NT2/D1 (cell line): ENCODE data around the gene SLX4.
"Not testable (repeated sequence)": the region's sequence is repeated elsewhere in the genome, so short reads cannot be mapped to it uniquely, and the experiment has no call there.

ENCODE experiments used
- DNase-seq: peaks from one replicate; pipeline ENCODE4 v3.0.0-alpha.2; 2011; ENCODE audit warnings: low read depth, low spot score
- H3K27me3 ChIP-seq: 2 replicates; pipeline ENCODE4 v1.6.0; 2011; ENCODE audit warnings: mild to moderate bottlenecking; ENCODE audit not compliant: insufficient read length, insufficient read depth
- H3K36me3 ChIP-seq: 2 replicates; pipeline ENCODE4 v1.6.1; 2011; ENCODE audit warnings: mild to moderate bottlenecking, low read length, mixed read lengths; ENCODE audit not compliant: insufficient read depth, insufficient read length
- H3K4me1 ChIP-seq: 2 replicates; pipeline ENCODE4 v1.5.1; 2011; ENCODE audit not compliant: insufficient read depth, insufficient read length
- H3K4me3 ChIP-seq: 2 replicates; pipeline ENCODE4 v1.5.1; 2011; ENCODE audit warnings: low read depth; ENCODE audit not compliant: insufficient read length
- H3K9ac ChIP-seq: 2 replicates; pipeline ENCODE4 v1.6.0; 2011; ENCODE audit warnings: low read depth; ENCODE audit not compliant: insufficient read length
- H3K9me3 ChIP-seq: 2 replicates; pipeline ENCODE4 v1.5.1; 2011; ENCODE audit warnings: mild to moderate bottlenecking, low read length; ENCODE audit not compliant: insufficient read depth
- SUZ12 ChIP-seq: IDR thresholded peaks from 2 replicates; pipeline ENCODE4 v1.6.1; 2011; ENCODE audit not compliant: insufficient read length, insufficient read depth; ENCODE audit errors: extremely low read depth
- YY1 ChIP-seq: IDR thresholded peaks from 2 replicates; pipeline ENCODE4 v1.6.1; 2011; ENCODE audit not compliant: insufficient read length, insufficient read depth
- ZNF274 ChIP-seq: IDR thresholded peaks from 2 replicates; pipeline ENCODE4 v1.6.1; 2011; ENCODE audit warnings: mild to moderate bottlenecking, low read depth, low read length

The SLX4 gene

DNA sequence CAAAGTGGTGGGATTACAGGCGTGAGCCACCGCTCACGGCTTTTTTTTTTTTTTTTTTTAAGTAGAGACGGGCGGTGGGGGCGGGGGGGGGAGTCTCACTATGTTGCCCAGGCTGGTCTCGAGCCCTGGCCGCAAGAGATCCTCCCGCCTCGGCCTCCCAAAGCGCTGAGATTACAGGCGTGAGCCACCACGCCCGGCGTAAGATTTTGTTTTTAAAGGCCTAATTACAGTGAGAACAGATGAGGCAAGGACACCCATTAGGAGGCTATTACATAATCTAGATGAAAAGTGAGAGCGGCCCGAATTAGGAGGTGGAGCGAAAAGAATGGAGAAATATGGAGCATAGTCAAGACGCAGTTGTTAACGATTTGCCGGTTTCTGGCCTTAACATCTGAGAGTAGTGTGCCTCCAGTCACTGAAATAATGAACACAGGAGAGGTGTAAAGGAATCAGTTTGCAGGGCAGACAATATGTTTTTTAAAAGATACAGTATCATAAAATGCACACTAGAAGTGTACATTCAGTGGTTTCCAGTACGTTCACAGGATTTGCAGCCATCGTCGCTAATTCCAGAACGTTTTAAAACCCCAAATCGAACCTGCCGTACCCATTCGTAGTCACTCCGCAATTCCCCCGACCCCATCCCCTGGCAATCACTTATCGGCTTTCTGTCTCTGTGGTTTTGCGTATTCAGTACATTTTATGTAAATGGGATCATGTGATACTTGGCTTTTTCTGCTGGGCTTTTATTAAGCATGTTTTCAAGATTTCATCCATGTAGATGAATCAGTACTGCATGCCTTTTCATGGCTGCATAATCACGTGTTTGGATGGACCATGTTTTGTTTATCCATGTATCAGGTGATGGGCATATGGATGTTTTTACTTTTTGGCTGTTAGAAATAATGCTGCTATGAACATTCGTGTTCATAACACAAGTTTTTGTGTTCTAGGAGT is 1.4 kb upstream of the SLX4 start:
- H3K4me3 ChIP-seq, result peak overlapping the region; percentile 22
- DNase-seq, result no peak
- H3K9ac ChIP-seq, result peak overlapping the region; percentile 52
- no peak for TF ChIP-seq YY1
- peaks cover 22% of the 10 kb centered on the region for H3K36me3 ChIP-seq
- no peaks in the 10 kb centered on the region for H3K27me3 ChIP-seq
- no peaks in the 10 kb centered on the region for H3K9me3 ChIP-seq
- H3K4me1 ChIP-seq, result peaks cover 3% of the 10 kb centered on the region

DNA sequence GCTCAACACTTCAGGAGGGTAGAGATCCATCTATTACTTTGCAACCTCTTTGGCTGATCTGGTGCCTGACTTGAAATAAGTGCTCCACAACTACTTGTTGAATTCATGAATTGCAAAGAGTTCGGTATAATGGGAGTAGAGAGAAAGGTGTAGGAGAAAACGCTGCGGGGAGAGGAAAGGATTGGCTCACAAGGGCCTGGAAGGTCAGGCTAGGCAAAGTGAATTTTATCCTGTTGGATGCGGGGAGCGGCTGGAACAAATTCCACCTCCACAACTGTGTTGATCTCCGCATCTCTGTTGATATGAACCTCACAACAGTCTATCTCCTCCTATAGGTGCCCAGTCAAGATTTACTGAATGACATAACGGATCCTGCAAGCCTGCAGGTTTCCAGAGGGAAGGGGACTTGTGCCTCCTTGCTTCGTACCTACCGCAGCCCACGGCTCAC is 684 bp downstream of the SLX4 start:
- DNase-seq, result no peak
- H3K9me3 ChIP-seq, result no peaks in the 10 kb centered on the region
- peaks cover 3% of the 10 kb centered on the region for H3K4me1 ChIP-seq

DNA sequence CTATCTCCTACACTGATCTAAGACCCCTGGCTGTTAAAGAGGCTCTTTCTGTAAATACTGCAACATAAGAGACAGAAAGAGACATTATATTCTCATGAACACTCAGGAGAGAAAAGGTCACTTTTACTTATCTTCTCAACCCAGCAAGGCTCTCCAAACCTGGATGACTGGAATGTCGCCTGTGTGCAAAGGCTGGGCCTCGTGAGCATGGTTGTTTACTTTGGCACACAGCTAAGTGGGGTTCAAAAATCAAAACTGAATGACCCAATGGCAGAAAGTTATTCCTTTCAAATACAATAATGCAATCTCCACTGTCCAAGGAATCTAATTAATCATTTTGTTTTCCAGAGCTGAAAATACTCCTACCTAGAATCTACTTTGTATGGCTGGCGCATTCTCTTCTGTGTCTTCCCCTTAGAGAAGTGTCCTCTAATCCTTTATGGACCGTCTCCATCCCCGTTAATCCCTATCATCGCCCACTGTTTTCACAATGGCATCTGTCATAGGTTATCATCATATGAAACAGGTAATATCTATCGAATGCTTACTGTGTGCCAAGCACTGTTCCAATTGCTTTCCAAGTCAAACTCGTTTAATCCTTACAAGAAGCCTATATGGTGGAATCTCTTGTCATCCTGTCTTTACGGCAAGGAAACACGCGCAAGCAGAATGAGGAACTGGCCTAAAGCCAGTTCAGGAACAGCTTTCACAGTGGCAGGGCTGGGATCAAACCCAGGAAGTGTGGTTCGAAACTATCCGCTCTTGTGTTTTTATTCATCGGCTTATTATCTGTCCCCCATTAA is 1.3 kb downstream of the SLX4 start:
- Histone ChIP-seq H3K9me3 (no peaks in the 10 kb centered on the region), H3K9ac (peak overlapping the region; percentile 3), H3K27me3 (no peaks in the 10 kb centered on the region), H3K4me3 (peak overlapping the region; percentile 93), H3K36me3 (peaks cover 32% of the 10 kb centered on the region), H3K4me1 (peaks cover 3% of the 10 kb centered on the region)
- no peak for DNase-seq
- no peak for TF ChIP-seq YY1
- TF ChIP-seq SUZ12, result no peak
- no peak for TF ChIP-seq ZNF274

More for the DNA sequence above, 684 bp downstream of the SLX4 start:
- H3K27me3 ChIP-seq, result no peaks in the 10 kb centered on the region
- peaks cover 34% of the 10 kb centered on the region for H3K36me3 ChIP-seq
- H3K4me3 ChIP-seq, result peak overlapping the region; percentile 93
- peak overlapping the region; percentile 93 for H3K9ac ChIP-seq
- no peak for TF ChIP-seq SUZ12
- TF ChIP-seq YY1, result no peak
- TF ChIP-seq ZNF274, result no peak

DNA sequence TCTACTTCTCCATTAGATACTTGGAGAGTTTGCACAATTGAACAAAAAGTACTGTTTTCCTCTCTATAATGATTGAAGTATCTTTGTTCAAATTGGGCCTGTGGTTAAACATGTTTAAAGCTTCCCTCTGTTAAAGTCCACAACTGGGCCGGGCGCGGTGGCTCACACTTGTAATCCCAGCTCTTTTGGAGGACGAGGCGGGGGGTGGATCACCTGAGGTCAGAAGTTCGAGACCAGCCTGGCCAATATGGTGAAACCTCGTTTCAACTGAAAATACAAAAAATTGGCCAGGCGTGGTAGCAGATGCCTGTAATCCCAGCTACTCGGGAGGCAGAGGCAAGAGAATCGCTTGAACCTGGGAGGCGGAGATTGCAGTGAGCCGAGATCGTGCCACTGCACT is 2.4 kb downstream of the SLX4 start:
- not testable (repeated sequence) for DNase-seq, H3K9me3 ChIP-seq, H3K27me3 ChIP-seq, H3K4me3 ChIP-seq, H3K9ac ChIP-seq, H3K4me1 ChIP-seq
- H3K36me3 ChIP-seq, result peaks cover 31% of the 10 kb centered on the region

DNA sequence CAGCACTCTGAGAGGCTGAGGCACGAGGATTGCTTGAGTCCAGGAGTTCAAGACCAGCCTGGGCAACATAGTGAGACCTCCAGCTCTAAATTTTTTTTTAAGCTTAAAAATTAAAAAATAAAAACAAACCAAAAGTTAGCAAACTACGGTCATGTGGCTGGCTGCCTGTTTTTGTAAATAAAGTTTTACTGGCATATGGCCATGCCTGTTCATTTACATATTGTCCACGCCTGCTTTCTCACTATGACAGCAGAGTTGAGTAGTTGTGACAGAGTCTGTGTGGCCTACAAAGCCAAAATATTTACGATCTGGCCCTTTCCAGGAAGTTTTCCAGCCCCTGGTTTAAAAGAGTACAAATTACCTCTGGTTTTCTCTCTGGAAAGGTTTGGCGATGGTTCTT is 3.3 kb downstream of the SLX4 start:
- TF ChIP-seq SUZ12 (no peak), YY1 (no peak), ZNF274 (no peak)
- H3K36me3 ChIP-seq, result peaks cover 36% of the 10 kb centered on the region
- H3K4me3 ChIP-seq, result no peak overlapping the region
- H3K9me3 ChIP-seq, result no peaks in the 10 kb centered on the region
- peaks cover 3% of the 10 kb centered on the region for H3K4me1 ChIP-seq
- no peak overlapping the region for H3K9ac ChIP-seq
- DNase-seq, result no peak
- H3K27me3 ChIP-seq, result no peaks in the 10 kb centered on the region

DNA sequence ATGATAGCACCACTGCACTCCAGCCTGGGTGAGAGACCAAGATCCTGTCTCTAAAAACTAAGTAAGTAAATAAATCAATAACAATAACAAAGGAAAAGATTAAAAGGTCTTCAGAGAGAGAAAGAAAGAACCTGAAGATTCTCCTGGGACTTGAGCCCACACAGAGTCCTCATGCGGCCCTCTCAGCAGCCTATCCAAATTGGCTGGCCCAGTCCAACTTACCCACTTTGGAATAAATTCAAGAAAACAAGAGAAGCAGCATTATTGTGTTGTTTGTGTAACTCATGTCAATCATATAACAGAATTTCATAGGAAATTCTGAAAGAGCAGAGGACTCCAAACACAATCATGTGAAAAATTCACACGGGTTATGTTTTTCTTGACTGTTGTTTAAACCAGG is 3.8 kb downstream of the SLX4 start:
- no peaks in the 10 kb centered on the region for H3K27me3 ChIP-seq

DNA sequence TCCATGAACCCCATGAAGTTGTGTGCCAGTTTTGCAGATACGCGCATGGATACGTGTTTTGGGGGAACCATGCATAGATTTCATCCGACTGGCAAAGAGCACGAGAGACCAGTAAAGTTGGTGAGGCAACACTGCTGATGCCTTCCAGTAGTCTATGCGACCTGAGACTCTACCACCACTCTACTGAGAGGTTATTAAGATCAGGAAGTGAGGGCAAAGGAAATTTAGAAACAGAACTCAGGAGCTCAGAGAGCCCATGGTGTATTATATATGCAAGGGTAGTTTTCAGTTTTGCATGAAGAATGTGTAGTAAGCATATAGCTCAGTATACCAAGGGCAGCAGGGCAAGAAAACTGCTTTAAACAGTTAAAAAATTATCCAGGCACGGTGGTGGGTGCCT is 4.2 kb downstream of the SLX4 start:
- Histone ChIP-seq H3K4me1 (no peaks in the 10 kb centered on the region), H3K9me3 (no peaks in the 10 kb centered on the region), H3K9ac (no peak overlapping the region), H3K4me3 (no peak overlapping the region), H3K36me3 (peaks cover 44% of the 10 kb centered on the region), H3K27me3 (no peaks in the 10 kb centered on the region)
- no peak for TF ChIP-seq SUZ12
- TF ChIP-seq YY1, result no peak
- TF ChIP-seq ZNF274, result no peak
- DNase-seq, result no peak

More for the DNA sequence above, 3.8 kb downstream of the SLX4 start:
- Histone ChIP-seq H3K36me3 (peaks cover 39% of the 10 kb centered on the region), H3K4me1 (peaks cover under 1% of the 10 kb centered on the region), H3K4me3 (no peak overlapping the region), H3K9me3 (no peaks in the 10 kb centered on the region), H3K9ac (no peak overlapping the region)
- no peak for DNase-seq
- TF ChIP-seq SUZ12 (no peak), ZNF274 (no peak), YY1 (no peak)
